ENCODE results near the gene ISLR2.

ISLR2 gene

DNA sequence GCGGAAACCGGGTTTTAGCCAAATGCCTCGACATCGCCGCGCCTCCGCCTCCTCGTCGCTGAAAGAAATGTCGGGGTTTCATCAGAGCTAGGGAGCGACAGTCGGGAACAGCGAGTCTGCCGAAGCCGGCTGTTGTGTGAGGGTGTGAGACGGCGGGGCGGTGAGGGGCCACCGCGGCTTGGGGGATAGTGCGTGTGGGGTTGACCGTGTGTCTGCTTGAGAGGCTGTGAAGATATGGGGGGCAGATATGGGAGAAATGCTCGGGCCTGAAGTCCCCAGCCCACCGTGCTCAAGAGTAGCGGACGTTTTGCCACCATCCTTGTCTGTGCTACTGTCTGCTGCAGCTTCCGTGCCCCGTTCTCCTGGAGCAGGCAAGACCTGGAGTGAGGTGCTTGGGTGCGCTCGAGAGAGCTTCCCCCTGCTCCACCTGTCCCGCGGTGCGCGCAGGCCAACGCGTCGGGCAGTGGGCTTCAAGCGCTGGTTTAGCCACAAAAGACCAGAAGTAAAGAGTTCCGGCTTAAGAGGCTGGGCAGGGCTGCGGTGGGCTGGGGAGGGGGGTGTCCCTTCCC is 716 bp upstream of the ISLR2 start:
- no peak for DNase-seq (ENCODE audit: low read depth)

GRCh38 chr15:74130849-74131627 is 652 bp downstream of the ISLR2 start:
- no peak overlapping the region for H3K4me3 ChIP-seq (ENCODE audit: control insufficient read depth, low read depth, low read length)
- DNase-seq (ENCODE audit: low read depth): no peak
- TF ChIP-seq, protein P1, sequence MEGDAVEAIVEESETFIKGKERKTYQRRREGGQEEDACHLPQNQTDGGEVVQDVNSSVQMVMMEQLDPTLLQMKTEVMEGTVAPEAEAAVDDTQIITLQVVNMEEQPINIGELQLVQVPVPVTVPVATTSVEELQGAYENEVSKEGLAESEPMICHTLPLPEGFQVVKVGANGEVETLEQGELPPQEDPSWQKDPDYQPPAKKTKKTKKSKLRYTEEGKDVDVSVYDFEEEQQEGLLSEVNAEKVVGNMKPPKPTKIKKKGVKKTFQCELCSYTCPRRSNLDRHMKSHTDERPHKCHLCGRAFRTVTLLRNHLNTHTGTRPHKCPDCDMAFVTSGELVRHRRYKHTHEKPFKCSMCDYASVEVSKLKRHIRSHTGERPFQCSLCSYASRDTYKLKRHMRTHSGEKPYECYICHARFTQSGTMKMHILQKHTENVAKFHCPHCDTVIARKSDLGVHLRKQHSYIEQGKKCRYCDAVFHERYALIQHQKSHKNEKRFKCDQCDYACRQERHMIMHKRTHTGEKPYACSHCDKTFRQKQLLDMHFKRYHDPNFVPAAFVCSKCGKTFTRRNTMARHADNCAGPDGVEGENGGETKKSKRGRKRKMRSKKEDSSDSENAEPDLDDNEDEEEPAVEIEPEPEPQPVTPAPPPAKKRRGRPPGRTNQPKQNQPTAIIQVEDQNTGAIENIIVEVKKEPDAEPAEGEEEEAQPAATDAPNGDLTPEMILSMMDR (IDR thresholded peaks at IDR 0.05; ENCODE audit: control insufficient read depth, insufficient read depth, low read depth, low read length, missing control alignments): no peak

More for the DNA sequence above, 716 bp upstream of the ISLR2 start:
- TF ChIP-seq, protein P1 (IDR thresholded peaks at IDR 0.05; ENCODE audit: control insufficient read depth, insufficient read depth, low read depth, low read length, missing control alignments): no peak
- H3K4me3 ChIP-seq (ENCODE audit: control insufficient read depth, low read depth, low read length): peak overlapping the region; percentile 21

DNA sequence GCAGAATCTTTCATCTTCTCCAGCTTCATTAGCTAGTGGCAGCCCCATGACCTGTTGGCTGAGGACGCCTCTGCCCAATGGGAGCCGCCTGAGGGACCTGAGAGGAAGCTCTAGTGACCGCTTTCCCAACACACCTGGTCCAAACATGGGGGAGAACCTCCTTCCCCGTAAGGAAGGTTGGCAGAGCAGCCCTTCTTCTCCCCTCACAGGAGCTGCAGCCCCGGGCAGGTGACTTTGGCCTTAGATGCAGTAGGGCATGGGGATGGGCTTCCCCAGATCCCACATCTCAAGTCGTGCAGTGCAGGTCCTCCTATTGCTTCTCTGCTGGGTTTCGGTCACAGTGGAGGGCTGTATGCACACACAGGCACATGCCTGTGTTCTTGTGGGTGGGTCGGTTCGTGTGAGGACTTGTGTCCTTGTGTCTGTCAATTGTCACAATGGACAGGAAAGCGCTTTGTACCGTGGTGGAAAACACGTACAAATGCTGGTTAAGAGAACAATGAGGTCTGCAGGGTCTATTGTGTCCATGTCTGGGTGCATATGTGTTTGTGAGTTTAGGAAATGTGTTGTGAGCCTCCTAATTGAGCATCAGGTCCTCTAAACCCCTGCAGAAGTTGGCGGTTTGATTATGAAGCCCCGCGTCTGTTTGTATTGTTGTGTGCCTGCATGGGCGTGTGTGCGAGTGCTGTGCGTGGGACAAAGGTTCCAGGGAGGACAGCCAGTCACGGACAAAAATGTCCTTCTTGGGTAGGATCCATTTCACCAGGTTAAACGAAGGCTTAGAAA is 1.4 kb downstream of the ISLR2 start:
- no peak overlapping the region for H3K4me3 ChIP-seq (ENCODE audit: control insufficient read depth, low read depth, low read length)
- no peak for DNase-seq (ENCODE audit: low read depth)
- TF ChIP-seq, protein P1 (IDR thresholded peaks at IDR 0.05; ENCODE audit: control insufficient read depth, insufficient read depth, low read depth, low read length, missing control alignments): no peak

DNA sequence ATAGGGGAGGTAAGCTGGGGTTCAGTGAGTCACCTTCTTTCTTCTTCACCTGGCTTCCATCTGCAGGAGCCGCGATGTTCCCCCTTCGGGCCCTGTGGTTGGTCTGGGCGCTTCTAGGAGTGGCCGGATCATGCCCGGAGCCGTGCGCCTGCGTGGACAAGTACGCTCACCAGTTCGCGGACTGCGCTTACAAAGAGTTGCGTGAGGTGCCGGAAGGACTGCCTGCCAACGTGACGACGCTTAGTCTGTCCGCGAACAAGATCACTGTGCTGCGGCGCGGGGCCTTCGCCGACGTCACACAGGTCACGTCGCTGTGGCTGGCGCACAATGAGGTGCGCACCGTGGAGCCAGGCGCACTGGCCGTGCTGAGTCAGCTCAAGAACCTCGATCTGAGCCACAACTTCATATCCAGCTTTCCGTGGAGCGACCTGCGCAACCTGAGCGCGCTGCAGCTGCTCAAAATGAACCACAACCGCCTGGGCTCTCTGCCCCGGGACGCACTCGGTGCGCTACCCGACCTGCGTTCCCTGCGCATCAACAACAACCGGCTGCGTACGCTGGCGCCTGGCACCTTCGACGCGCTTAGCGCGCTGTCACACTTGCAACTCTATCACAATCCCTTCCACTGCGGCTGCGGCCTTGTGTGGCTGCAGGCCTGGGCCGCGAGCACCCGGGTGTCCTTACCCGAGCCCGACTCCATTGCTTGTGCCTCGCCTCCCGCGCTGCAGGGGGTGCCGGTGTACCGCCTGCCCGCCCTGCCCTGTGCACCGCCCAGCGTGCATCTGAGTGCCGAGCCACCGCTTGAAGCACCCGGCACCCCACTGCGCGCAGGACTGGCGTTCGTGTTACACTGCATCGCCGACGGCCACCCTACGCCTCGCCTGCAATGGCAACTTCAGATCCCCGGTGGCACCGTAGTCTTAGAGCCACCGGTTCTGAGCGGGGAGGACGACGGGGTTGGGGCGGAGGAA is 2.6 kb downstream of the ISLR2 start:
- DNase-seq (ENCODE audit: low read depth): no peak
- no peak overlapping the region for H3K4me3 ChIP-seq (ENCODE audit: control insufficient read depth, low read depth, low read length)
- TF ChIP-seq, protein P1 (IDR thresholded peaks at IDR 0.05; ENCODE audit: control insufficient read depth, insufficient read depth, low read depth, low read length, missing control alignments): no peak

DNA sequence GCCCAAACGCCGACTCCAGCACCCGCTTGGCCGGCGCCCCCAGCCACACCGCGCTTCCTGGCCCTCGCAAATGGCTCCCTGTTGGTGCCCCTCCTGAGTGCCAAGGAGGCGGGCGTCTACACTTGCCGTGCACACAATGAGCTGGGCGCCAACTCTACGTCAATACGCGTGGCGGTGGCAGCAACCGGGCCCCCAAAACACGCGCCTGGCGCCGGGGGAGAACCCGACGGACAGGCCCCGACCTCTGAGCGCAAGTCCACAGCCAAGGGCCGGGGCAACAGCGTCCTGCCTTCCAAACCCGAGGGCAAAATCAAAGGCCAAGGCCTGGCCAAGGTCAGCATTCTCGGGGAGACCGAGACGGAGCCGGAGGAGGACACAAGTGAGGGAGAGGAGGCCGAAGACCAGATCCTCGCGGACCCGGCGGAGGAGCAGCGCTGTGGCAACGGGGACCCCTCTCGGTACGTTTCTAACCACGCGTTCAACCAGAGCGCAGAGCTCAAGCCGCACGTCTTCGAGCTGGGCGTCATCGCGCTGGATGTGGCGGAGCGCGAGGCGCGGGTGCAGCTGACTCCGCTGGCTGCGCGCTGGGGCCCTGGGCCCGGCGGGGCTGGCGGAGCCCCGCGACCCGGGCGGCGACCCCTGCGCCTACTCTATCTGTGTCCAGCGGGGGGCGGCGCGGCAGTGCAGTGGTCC is 3.5 kb downstream of the ISLR2 start:
- no peak for DNase-seq (ENCODE audit: low read depth)
- H3K4me3 ChIP-seq (ENCODE audit: control insufficient read depth, low read depth, low read length): no peak overlapping the region
- TF ChIP-seq, protein P1 (IDR thresholded peaks at IDR 0.05; ENCODE audit: control insufficient read depth, insufficient read depth, low read depth, low read length, missing control alignments): no peak

All from AG09309 (cell line).